Activated CD4-positive, alpha-beta memory T cell treated with anti-CD3 and anti-CD28 coated beads for 36 hours (primary cell): ENCODE measurements around the gene TAF4. TPM values are rescaled to one million over a fixed set of nuclear protein-coding genes. Genes with fewer than 3 reads are reported as not detected.
A peak's percentile ranks its signal among the peaks of the same experiment; 100 is the strongest.
"Not testable (repeated sequence)": the region's sequence is repeated elsewhere in the genome, so short reads cannot be mapped to it uniquely, and the experiment has no call there.

ENCODE experiments used
- CTCF ChIA-PET: fragments of 350-600 bp; sonication (Branson Sonifier 250); formaldehyde crosslinking; loops from one replicate; lab custom pipeline; 2021; ENCODE audit warnings: antibody characterized with exemption, inconsistent platforms; lab: Charles Lee
- POLR2A ChIA-PET: fragments of 350-600 bp; sonication (Branson Sonifier 250); formaldehyde crosslinking; loops from one replicate; lab custom pipeline; 2021; ENCODE audit warnings: antibody characterized with exemption; lab: Charles Lee
- DNase-seq: peaks from one replicate; pipeline ENCODE4 v3.0.0-alpha.2; 2020
- H3K27ac Mint-ChIP-seq: one replicate; pipeline ENCODE4 v1.8.0; 2021; ENCODE audit warnings: mixed read lengths
- H3K27me3 Mint-ChIP-seq: one replicate; pipeline ENCODE4 v1.8.0; 2021; ENCODE audit warnings: mixed read lengths
- H3K36me3 Mint-ChIP-seq: one replicate; pipeline ENCODE4 v1.8.0; 2021; ENCODE audit warnings: mixed read lengths
- H3K4me1 Mint-ChIP-seq: one replicate; pipeline ENCODE4 v1.8.0; 2021; ENCODE audit warnings: low read depth, mixed read lengths
- H3K4me3 Mint-ChIP-seq: one replicate; pipeline ENCODE4 v1.8.0; 2021; ENCODE audit warnings: mild to moderate bottlenecking, mixed read lengths
- H3K9me3 Mint-ChIP-seq: one replicate; pipeline ENCODE4 v1.8.0; 2021; ENCODE audit warnings: mixed read lengths
- intact Hi-C: fragments of 100-400 bp; cut with micrococcal nuclease; formaldehyde crosslinking; loops from one replicate; pipeline ENCODE4 v1.15.1; 2023
- total RNA-seq, 2 experiments: library from RNA; stranded (reverse); gene quantifications; one replicate each; pipeline ENCODE4 v1.2.3, GENCODE V29; 2021

TAF4 gene
- total RNA-seq, 2 experiments from 2014 or later, result 15.3 to 17.0 TPM

- ChIA-PET POLR2A (no interaction called here), CTCF (no interaction called here)
- intact Hi-C loops, result no loop called here
- Mint-ChIP-seq H3K9me3 (peaks cover 27% of the 10 kb centered on the region), H3K4me1 (no peaks in the 10 kb centered on the region), H3K27me3 (no peaks in the 10 kb centered on the region), H3K36me3 (peaks cover 9% of the 10 kb centered on the region), H3K4me3 (no peak overlapping the region), H3K27ac (no peak overlapping the region)
- no peak for DNase-seq
Measured at GRCh38 chr20:62096421-62097380, 31.0 kb upstream of the TAF4 start.

GRCh38 chr20:62089393-62089792 is 23.7 kb upstream of the TAF4 start:
- intact Hi-C loops, result no loop called here
- Mint-ChIP-seq H3K36me3 (no peaks in the 10 kb centered on the region), H3K27ac (no peak overlapping the region), H3K4me3 (no peak overlapping the region), H3K9me3 (peaks cover 5% of the 10 kb centered on the region), H3K27me3 (peaks cover 6% of the 10 kb centered on the region), H3K4me1 (no peaks in the 10 kb centered on the region)
- CTCF ChIA-PET, result no interaction called here
- POLR2A ChIA-PET, result no interaction called here
- DNase-seq, result no peak

GRCh38 chr20:62088258-62089127 is 22.8 kb upstream of the TAF4 start:
- Mint-ChIP-seq H3K27ac (no peak overlapping the region), H3K27me3 (peaks cover 6% of the 10 kb centered on the region), H3K36me3 (no peaks in the 10 kb centered on the region), H3K4me1 (no peaks in the 10 kb centered on the region), H3K9me3 (peaks cover 5% of the 10 kb centered on the region), H3K4me3 (no peak overlapping the region)
- DNase-seq, result peak; percentile 16
- ChIA-PET CTCF (no interaction called here), POLR2A (no interaction called here)
- intact Hi-C loops, result no loop called here

- no peaks in the 10 kb centered on the region for H3K4me1 Mint-ChIP-seq
- no peak overlapping the region for H3K27ac Mint-ChIP-seq
- H3K27me3 Mint-ChIP-seq, result peaks cover 6% of the 10 kb centered on the region
- CTCF ChIA-PET, result no interaction called here
- H3K9me3 Mint-ChIP-seq, result peaks cover 5% of the 10 kb centered on the region
- intact Hi-C loops, result no loop called here
- POLR2A ChIA-PET, result no interaction called here
- H3K4me3 Mint-ChIP-seq, result no peak overlapping the region
- H3K36me3 Mint-ChIP-seq, result no peaks in the 10 kb centered on the region
- DNase-seq, result no peak
Measured at GRCh38 chr20:62087632-62088031, 22.0 kb upstream of the TAF4 start.

DNA sequence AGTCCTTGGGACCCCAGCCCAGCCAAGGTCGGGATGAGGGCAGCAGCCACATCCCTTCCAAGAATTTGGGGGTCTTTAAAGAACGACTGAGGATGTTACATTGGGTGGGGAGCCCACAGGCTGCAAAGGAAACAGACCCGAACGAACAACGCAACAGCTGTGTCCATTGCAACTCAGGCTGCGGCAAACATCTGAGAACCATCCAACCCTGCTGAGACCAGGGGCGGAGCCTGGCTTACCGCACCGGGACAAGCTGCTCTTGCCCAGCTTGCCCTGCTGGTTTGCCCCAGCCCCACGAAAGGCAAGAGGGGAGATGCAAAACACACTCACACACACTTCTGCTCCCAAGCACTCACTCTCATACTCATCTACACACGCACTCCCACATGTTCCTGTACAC is 21.5 kb upstream of the TAF4 start:
- CTCF ChIA-PET, result no interaction called here

GRCh38 chr20:62085206-62085605 is 19.5 kb upstream of the TAF4 start:
- Mint-ChIP-seq H3K4me1 (no peaks in the 10 kb centered on the region), H3K27ac (no peak overlapping the region), H3K27me3 (peaks cover 6% of the 10 kb centered on the region), H3K36me3 (no peaks in the 10 kb centered on the region), H3K9me3 (peaks cover 3% of the 10 kb centered on the region), H3K4me3 (no peak overlapping the region)
- ChIA-PET POLR2A (no interaction called here), CTCF (no interaction called here)
- intact Hi-C loops, result no loop called here
- DNase-seq, result no peak

More for the DNA sequence above, 21.5 kb upstream of the TAF4 start:
- Mint-ChIP-seq H3K9me3 (peaks cover 5% of the 10 kb centered on the region), H3K4me1 (no peaks in the 10 kb centered on the region), H3K4me3 (no peak overlapping the region), H3K27ac (no peak overlapping the region), H3K36me3 (no peaks in the 10 kb centered on the region), H3K27me3 (peaks cover 6% of the 10 kb centered on the region)
- no peak for DNase-seq
- intact Hi-C loops, result no loop called here
- POLR2A ChIA-PET, result no interaction called here

GRCh38 chr20:62084224-62084623 is 18.5 kb upstream of the TAF4 start:
- H3K9me3 Mint-ChIP-seq, H3K36me3 Mint-ChIP-seq, DNase-seq, intact Hi-C loops, POLR2A ChIA-PET, H3K27me3 Mint-ChIP-seq, H3K27ac Mint-ChIP-seq, H3K4me1 Mint-ChIP-seq, CTCF ChIA-PET, H3K4me3 Mint-ChIP-seq: not testable (repeated sequence)

GRCh38 chr20:62083312-62083711 is 17.6 kb upstream of the TAF4 start:
- ChIA-PET CTCF (no interaction called here), POLR2A (no interaction called here)

GRCh38 chr20:62080249-62080990 is 14.7 kb upstream of the TAF4 start:
- CTCF ChIA-PET, result no interaction called here
- peaks cover 7% of the 10 kb centered on the region for H3K36me3 Mint-ChIP-seq
- H3K9me3 Mint-ChIP-seq, result peaks cover 15% of the 10 kb centered on the region
- H3K27ac Mint-ChIP-seq, result no peak overlapping the region
- intact Hi-C loops, result no loop called here
- POLR2A ChIA-PET, result no interaction called here
- no peak for DNase-seq
- H3K27me3 Mint-ChIP-seq, result peaks cover 8% of the 10 kb centered on the region
- no peaks in the 10 kb centered on the region for H3K4me1 Mint-ChIP-seq
- H3K4me3 Mint-ChIP-seq, result no peak overlapping the region

More at GRCh38 chr20:62083312-62083711, 17.6 kb upstream of the TAF4 start:
- no peaks in the 10 kb centered on the region for H3K4me1 Mint-ChIP-seq
- no peak overlapping the region for H3K4me3 Mint-ChIP-seq
- no peaks in the 10 kb centered on the region for H3K36me3 Mint-ChIP-seq
- peaks cover 3% of the 10 kb centered on the region for H3K9me3 Mint-ChIP-seq
- DNase-seq, result no peak
- H3K27me3 Mint-ChIP-seq, result peaks cover 7% of the 10 kb centered on the region
- intact Hi-C loops, result no loop called here
- no peak overlapping the region for H3K27ac Mint-ChIP-seq

DNA sequence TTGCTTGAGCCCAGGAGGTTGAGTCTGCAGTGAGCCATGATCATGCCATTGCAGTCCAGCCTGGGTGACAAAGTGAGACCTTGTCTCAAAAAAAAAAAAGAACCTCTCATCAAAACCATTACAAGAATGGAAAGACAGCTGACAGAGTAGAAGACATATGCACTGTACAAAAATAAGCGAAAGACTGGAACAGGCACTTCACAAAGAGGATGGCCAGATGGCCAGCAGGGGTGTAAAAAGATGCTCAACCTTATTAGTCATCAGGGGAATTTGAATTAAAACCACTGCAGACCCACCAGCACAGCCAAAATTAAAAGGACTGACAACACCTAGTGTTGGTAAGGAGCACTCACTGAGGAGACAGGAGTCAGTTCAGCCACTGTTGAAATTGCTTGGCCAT is 13.5 kb upstream of the TAF4 start:
- DNase-seq, result no peak
- H3K9me3 Mint-ChIP-seq, result peaks cover 21% of the 10 kb centered on the region
- ChIA-PET POLR2A (no interaction called here), CTCF (no interaction called here)
- peaks cover 9% of the 10 kb centered on the region for H3K36me3 Mint-ChIP-seq
- intact Hi-C loops, result no loop called here
- peaks cover 2% of the 10 kb centered on the region for H3K27me3 Mint-ChIP-seq
- H3K27ac Mint-ChIP-seq, result no peak overlapping the region
- no peak overlapping the region for H3K4me3 Mint-ChIP-seq
- H3K4me1 Mint-ChIP-seq, result no peaks in the 10 kb centered on the region

- no peaks in the 10 kb centered on the region for H3K4me1 Mint-ChIP-seq
- POLR2A ChIA-PET, result no interaction called here
Measured at GRCh38 chr20:62073323-62073722, 7.6 kb upstream of the TAF4 start.

More at GRCh38 chr20:62073323-62073722, 7.6 kb upstream of the TAF4 start:
- intact Hi-C loops, result no loop called here
- CTCF ChIA-PET, result interaction anchor here (1.3 kb wide), 1 partner anchor 62 kb away, joined by 4 read pairs; no protein-coding TSS in a partner anchor
- H3K27ac Mint-ChIP-seq, result no peak overlapping the region
- H3K4me3 Mint-ChIP-seq, result no peak overlapping the region
- peaks cover 1% of the 10 kb centered on the region for H3K27me3 Mint-ChIP-seq
- no peak for DNase-seq
- peaks cover 34% of the 10 kb centered on the region for H3K9me3 Mint-ChIP-seq
- peaks cover 16% of the 10 kb centered on the region for H3K36me3 Mint-ChIP-seq
